ENCODE data around the gene STK32C. TPM values are rescaled to one million over a fixed set of nuclear protein-coding genes. Genes with fewer than 3 reads are reported as not detected.
"Not testable (repeated sequence)": the region's sequence is repeated elsewhere in the genome, so short reads cannot be mapped to it uniquely, and the experiment has no call there.

STK32C gene
- total RNA-seq, 4 donors from 2014 or later, result 1.3 to 5.6 (median 4.7) TPM

- Histone ChIP-seq H3K27ac (no peak overlapping the region), H3K4me1 (no peaks in the 10 kb centered on the region), H3K9me3 (no peaks in the 10 kb centered on the region), H3K4me3 (no peak overlapping the region), H3K36me3 (peaks cover 13% of the 10 kb centered on the region), H3K27me3 (no peaks in the 10 kb centered on the region)
- no peak for TF ChIP-seq POLR2A (IDR thresholded peaks at IDR 0.05)
- TF ChIP-seq POLR2AphosphoS5 (IDR thresholded peaks at IDR 0.05), result no peak
- TF ChIP-seq CTCF (IDR thresholded peaks at IDR 0.05), result no peak
- DNase-seq (ENCODE audit: low spot score in 2 of 2), result peak; percentile 55 to 66
- 93% methylated on average over 15 of the region's 20 CpGs for WGBS
These were observed 46.0 kb upstream of the STK32C start for GRCh38 chr10:132353456-132354355.

- peak; percentile 72 to 77 for DNase-seq (ENCODE audit: low spot score in 2 of 2)
- H3K27ac ChIP-seq, H3K4me1 ChIP-seq, H3K9me3 ChIP-seq, H3K27me3 ChIP-seq, H3K4me3 ChIP-seq: not testable (repeated sequence)
- 64% methylated on average over 25 of the region's 44 CpGs for WGBS
- peaks cover 13% of the 10 kb centered on the region for H3K36me3 ChIP-seq
- peak; percentile 50 to 74 for TF ChIP-seq CTCF (IDR thresholded peaks at IDR 0.05)
These were observed 44.9 kb upstream of the STK32C start for GRCh38 chr10:132352462-132353308.

GRCh38 chr10:132351611-132352010 is 43.9 kb upstream of the STK32C start:
- DNase-seq (ENCODE audit: low spot score in 2 of 2), result peak in 1 of 2 donors; percentile 38
- Histone ChIP-seq H3K27ac (no peak overlapping the region), H3K27me3 (no peaks in the 10 kb centered on the region), H3K36me3 (peaks cover 10% of the 10 kb centered on the region), H3K4me3 (no peak overlapping the region), H3K4me1 (no peaks in the 10 kb centered on the region), H3K9me3 (no peaks in the 10 kb centered on the region)
- 93% methylated on average over 24 of the region's 25 CpGs for WGBS
- TF ChIP-seq EP300 (IDR thresholded peaks at IDR 0.05), result no peak
- no peak for TF ChIP-seq POLR2AphosphoS5 (IDR thresholded peaks at IDR 0.05)
- TF ChIP-seq POLR2A (IDR thresholded peaks at IDR 0.05), result no peak
- no peak for TF ChIP-seq CTCF (IDR thresholded peaks at IDR 0.05)

GRCh38 chr10:132350946-132351345 is 43.2 kb upstream of the STK32C start:
- DNase-seq (ENCODE audit: low spot score in 2 of 2), result no peak
- 100% methylated on average over 2 of the region's 17 CpGs for WGBS
- Histone ChIP-seq H3K27ac (no peak overlapping the region), H3K4me1 (no peaks in the 10 kb centered on the region), H3K4me3 (no peak overlapping the region), H3K27me3 (no peaks in the 10 kb centered on the region), H3K36me3 (peaks cover 11% of the 10 kb centered on the region), H3K9me3 (no peaks in the 10 kb centered on the region)
- TF ChIP-seq POLR2A (IDR thresholded peaks at IDR 0.05), result no peak
- TF ChIP-seq POLR2AphosphoS5 (IDR thresholded peaks at IDR 0.05), result no peak
- TF ChIP-seq CTCF (IDR thresholded peaks at IDR 0.05), result no peak
- TF ChIP-seq EP300 (IDR thresholded peaks at IDR 0.05), result no peak

GRCh38 chr10:132350391-132350790 is 42.6 kb upstream of the STK32C start:
- Histone ChIP-seq H3K36me3 (peaks cover 16% of the 10 kb centered on the region), H3K27ac (no peak overlapping the region), H3K9me3 (no peaks in the 10 kb centered on the region), H3K4me1 (no peaks in the 10 kb centered on the region), H3K4me3 (no peak overlapping the region), H3K27me3 (no peaks in the 10 kb centered on the region)
- WGBS, result 83% methylated on average over 4 of the region's 11 CpGs
- no peak for DNase-seq (ENCODE audit: low spot score in 2 of 2)
- TF ChIP-seq POLR2AphosphoS5 (IDR thresholded peaks at IDR 0.05) (no peak), POLR2A (IDR thresholded peaks at IDR 0.05) (no peak), CTCF (IDR thresholded peaks at IDR 0.05) (no peak), EP300 (IDR thresholded peaks at IDR 0.05) (no peak)

All from suprapubic skin (tissue), 4 donors.